D721Med (cell line): Measurements from ENCODE around the gene ZNF469.

Source experiments
- DNase-seq: peaks from one replicate; pipeline ENCODE4 v3.0.0; 2011; ENCODE audit warnings: low spot score; ENCODE audit not compliant: insufficient read length
- FAIRE-seq: peaks from 2 replicates; lab custom pipeline; 2011; peaks lifted over from hg19 to GRCh38; lab: Jason Lieb, UNC
- TF ChIP-seq, protein P1 (sequence below): IDR thresholded peaks from 2 replicates; pipeline ENCODE4 v1.5.1; 2012; ENCODE audit warnings: mild to moderate bottlenecking, control low read depth; ENCODE audit not compliant: insufficient read depth; ENCODE audit errors: missing control alignments

ZNF469 gene

GRCh38 chr16:88338111-88338510, 44.6 kb upstream of the ZNF469 start:
- TF ChIP-seq, protein P1, sequence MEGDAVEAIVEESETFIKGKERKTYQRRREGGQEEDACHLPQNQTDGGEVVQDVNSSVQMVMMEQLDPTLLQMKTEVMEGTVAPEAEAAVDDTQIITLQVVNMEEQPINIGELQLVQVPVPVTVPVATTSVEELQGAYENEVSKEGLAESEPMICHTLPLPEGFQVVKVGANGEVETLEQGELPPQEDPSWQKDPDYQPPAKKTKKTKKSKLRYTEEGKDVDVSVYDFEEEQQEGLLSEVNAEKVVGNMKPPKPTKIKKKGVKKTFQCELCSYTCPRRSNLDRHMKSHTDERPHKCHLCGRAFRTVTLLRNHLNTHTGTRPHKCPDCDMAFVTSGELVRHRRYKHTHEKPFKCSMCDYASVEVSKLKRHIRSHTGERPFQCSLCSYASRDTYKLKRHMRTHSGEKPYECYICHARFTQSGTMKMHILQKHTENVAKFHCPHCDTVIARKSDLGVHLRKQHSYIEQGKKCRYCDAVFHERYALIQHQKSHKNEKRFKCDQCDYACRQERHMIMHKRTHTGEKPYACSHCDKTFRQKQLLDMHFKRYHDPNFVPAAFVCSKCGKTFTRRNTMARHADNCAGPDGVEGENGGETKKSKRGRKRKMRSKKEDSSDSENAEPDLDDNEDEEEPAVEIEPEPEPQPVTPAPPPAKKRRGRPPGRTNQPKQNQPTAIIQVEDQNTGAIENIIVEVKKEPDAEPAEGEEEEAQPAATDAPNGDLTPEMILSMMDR, result no peak
- DNase-seq (no peak), FAIRE-seq (no peak)

DNA sequence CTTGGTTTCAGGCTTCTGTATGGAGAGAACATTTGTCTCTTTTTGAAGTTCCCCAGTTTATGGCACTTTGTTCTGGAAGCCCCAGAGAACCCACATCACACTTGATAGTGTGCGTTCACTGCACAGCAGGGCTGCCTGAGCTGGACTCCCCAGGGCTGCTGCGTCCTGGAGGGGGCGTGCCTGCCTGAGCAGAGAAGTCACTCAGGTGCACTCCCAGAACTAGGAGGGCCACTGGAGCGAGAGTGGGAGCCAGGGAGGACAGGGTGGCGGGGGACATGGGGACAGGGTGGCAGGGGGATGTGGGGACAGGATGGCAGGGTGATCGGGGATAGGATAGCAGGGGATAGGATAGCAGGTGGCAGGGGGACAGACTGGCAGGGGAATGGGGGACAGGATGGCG, 43.9 kb upstream of the ZNF469 start:
- FAIRE-seq (no peak), DNase-seq (no peak)
- TF ChIP-seq, protein P1, result no peak

DNA sequence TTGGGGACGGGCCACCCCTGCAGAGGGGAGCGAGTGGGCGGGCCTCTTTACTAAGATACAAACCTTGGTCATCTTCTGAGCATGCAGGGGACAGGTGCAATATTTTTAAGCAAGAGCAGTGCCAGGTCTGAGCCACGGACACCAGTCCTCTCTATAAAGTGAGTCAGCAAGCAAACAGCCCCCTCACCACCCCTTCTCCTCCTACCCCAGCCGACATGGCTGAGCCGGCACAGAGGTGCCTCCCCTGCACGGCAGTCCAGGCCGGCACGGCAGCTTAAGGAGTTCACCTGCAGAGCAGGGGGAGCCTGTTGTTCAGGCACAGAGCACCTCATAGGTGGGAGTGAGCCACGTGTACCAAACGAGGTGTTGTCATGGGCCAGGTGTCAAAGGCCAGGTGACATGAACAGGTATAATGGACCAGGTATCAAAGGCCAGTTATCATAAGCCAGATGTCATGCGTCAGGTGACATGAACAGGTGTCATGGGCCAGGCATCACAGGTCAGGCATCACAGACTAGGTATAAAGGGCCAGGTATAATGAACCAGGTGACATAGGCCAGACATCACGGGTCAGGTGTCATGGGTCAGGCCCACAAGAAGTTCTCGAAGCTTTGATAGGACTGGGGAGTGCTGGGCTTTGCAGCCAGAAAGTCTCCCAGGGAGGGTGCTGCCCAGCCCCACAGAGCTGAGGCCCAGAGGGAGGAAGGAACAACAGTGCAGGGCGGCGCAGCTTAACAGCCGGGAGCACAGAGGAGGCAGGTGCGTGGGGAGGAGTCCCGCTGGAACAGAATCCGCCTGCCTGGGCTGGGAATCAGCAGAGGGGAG, 42.6 kb upstream of the ZNF469 start:
- DNase-seq, result no peak
- no peak for FAIRE-seq
- TF ChIP-seq, protein P1, result no peak

GRCh38 chr16:88340755-88341150, 42.0 kb upstream of the ZNF469 start:
- TF ChIP-seq, protein P1, result no peak
- FAIRE-seq (no peak), DNase-seq (no peak)

DNA sequence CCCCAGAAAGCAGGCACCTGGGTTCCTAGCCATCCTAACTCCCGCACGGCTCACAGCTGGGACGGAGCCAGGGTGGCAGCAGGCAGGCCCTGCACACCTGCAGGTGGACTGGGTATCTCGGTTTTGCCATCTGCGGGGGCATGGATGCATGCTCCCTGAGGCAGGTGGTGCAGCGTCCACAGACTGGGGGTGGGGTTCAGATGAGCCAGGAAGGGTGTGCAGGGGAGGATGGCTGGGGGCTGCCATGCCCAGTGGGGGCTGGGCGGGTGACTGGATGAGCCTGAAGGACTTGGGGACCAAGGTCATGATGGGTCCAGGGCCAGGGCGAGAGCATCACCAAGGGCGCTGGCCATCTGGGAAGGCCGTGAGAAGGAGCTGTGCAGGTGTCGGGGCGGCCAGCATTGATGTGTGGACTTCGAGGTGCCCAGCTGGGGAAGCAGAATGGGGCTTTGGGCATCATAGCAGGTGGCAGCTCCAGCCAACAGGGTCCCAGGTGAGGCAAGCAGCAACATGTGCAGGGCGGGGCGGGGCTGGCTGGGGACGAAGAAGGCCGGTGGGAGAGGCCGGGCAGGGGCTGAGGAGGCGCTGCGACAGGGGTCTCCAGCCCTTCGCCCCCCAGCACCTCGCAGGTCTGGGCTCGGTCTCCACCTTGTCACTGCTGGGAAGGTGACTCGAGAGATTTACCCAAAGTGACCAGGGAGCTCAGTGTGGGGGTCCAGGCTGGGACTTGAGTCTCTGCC, 41.0 kb upstream of the ZNF469 start:
- no peak for DNase-seq
- TF ChIP-seq, protein P1, result no peak
- FAIRE-seq, result no peak

DNA sequence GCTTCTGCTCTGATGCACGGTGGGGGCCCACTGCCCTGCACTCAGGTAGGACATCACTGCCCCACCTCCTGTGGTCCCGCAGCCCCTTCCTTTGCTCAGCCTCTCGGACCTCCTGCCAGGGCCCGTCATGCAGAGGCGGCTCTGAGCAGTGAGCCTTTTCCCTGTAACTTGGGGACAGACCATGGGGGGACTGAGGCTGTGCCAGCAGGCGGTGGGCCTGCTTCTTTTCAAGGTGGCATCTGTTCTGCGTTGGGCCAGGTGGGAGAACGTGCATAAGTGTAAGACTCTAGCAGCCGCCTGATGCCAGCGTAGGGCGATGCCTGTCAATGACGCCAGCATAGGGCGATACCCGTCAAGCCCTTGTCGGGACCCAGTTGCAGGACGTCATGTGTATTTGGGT, 40.3 kb upstream of the ZNF469 start:
- no peak for DNase-seq
- TF ChIP-seq, protein P1, result no peak
- no peak for FAIRE-seq
